GM12872 (cell line): ENCODE data around the gene ACTR1A.

Experiments
- CTCF ChIP-seq: IDR thresholded peaks from 3 replicates; pipeline ENCODE4 v1.5.1; 2011; ENCODE audit warnings: low read depth, mild to moderate bottlenecking, low read length, moderate library complexity; ENCODE audit not compliant: insufficient read depth

ACTR1A gene

GRCh38 chr10:102432162-102432950, 70.2 kb downstream of the ACTR1A start, which contains the start of gene CUEDC2:
Gene CUEDC2 (minus strand): TSS chr10:102432574. CDS start chr10:102425188, 7,386 bp downstream.
- no peak for TF ChIP-seq CTCF

GRCh38 chr10:102431452-102432124, 70.9 kb downstream of the ACTR1A start:
- no peak for TF ChIP-seq CTCF

GRCh38 chr10:102429468-102429867, 73.0 kb downstream of the ACTR1A start:
- TF ChIP-seq CTCF: no peak
